C4-2B (cell line): ENCODE data around the gene SHF.

Experiments used
- ZFX ChIP-seq: fragments of 450-650 bp; IDR thresholded peaks from 2 replicates; pipeline ENCODE4 v1.6.1; 2017
- TF ChIP-seq, protein P1 (sequence below): fragments of 450-650 bp; conservative IDR thresholded peaks from 2 replicates; pipeline ENCODE4 v1.5.1; 2017; ENCODE audit warnings: mild to moderate bottlenecking

GRCh38 chr15:45168751-45169551, 18.8 kb downstream of the SHF start:
- TF ChIP-seq, protein P1, sequence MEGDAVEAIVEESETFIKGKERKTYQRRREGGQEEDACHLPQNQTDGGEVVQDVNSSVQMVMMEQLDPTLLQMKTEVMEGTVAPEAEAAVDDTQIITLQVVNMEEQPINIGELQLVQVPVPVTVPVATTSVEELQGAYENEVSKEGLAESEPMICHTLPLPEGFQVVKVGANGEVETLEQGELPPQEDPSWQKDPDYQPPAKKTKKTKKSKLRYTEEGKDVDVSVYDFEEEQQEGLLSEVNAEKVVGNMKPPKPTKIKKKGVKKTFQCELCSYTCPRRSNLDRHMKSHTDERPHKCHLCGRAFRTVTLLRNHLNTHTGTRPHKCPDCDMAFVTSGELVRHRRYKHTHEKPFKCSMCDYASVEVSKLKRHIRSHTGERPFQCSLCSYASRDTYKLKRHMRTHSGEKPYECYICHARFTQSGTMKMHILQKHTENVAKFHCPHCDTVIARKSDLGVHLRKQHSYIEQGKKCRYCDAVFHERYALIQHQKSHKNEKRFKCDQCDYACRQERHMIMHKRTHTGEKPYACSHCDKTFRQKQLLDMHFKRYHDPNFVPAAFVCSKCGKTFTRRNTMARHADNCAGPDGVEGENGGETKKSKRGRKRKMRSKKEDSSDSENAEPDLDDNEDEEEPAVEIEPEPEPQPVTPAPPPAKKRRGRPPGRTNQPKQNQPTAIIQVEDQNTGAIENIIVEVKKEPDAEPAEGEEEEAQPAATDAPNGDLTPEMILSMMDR, result no peak
- TF ChIP-seq ZFX, result no peak
